ENCODE results near the gene RFTN1. TPM values are rescaled to one million over a fixed set of nuclear protein-coding genes. Genes with fewer than 3 reads are reported as not detected.

Gene RFTN1
- total and polyA plus RNA-seq, 5 experiments from 2014 or later = 35.3 to 61.8 (median 44.2) TPM

DNA sequence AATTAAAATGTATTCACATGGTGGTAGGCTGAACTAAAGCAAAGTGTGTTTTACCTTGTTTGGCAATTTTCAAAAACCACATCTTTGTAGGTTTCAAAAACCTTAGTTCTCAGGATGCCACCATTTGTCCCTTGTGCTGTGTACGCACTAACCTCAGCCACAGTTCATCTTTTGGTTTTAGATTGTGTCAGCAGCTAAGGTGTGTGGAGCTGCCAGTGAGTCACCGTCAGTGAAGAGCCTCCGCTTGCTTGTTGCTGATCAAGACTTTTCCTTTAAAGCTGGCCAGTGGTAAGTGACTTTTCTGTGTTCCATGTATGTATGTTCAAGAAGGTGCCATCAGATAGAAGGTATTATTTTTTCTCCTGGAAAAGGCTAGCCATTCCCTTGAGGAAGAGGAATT is 227.3 kb downstream of the RFTN1 start:
- POLR2A ChIA-PET = interaction anchor here (0.7 to 5.0 kb wide), 13 partner anchors 9 to 241 kb away, joined by 3 to 64 read pairs (median 12); partner anchors contain the start of genes DPH3, OXNAD1 and RFTN1
- peak overlapping the region; percentile 95 to 100 (median 97) for H3K4me3 Mint-ChIP-seq
- H3K36me3 Mint-ChIP-seq = peaks cover 32 to 43% (median 33%) of the 10 kb centered on the region in 3 donors

DNA sequence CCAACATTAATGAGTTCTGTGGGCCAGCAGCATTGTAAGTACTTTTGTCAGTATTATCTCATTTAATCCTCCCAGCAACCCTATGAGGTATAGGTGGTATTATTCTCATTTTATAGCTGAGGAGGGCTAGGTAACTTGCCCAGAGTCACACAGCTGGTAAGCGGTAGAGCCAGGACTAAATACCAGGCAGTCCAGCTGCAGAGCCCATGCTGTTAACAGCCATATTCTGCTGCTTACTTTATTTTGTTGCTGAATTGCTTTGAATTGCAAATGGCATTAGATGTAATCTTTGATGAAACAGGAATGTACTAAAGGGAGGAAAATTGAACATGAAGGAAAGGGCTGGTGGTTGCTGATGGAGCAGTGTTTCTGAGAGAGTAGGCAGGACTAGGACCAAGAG is 228.9 kb downstream of the RFTN1 start:
- ATAC-seq = no peak
- H3K9me3 Mint-ChIP-seq = no peaks in the 10 kb centered on the region
- H3K27ac Mint-ChIP-seq = peak overlapping the region; percentile 91 to 99 (median 96)
- H3K27me3 Mint-ChIP-seq = no peaks in the 10 kb centered on the region
- POLR2A ChIA-PET = interaction anchor here (3.4 to 5.0 kb wide), 2 partner anchors 18 to 31 kb away, joined by 33 to 64 read pairs; no protein-coding TSS in a partner anchor
- H3K4me3 Mint-ChIP-seq = peak overlapping the region; percentile 95 to 100 (median 97)
- peaks cover 28 to 55% (median 48%) of the 10 kb centered on the region in 4 donors for H3K4me1 Mint-ChIP-seq
- peaks cover 31 to 36% (median 32%) of the 10 kb centered on the region in 3 donors for H3K36me3 Mint-ChIP-seq
- no peak for DNase-seq

More for the DNA sequence above, 227.3 kb downstream of the RFTN1 start:
- DNase-seq (peak; percentile 41 to 91 (median 82)), ATAC-seq (peak; percentile 90)
- H3K9me3 Mint-ChIP-seq = no peaks in the 10 kb centered on the region
- peaks cover 37 to 70% (median 59%) of the 10 kb centered on the region in 4 donors for H3K4me1 Mint-ChIP-seq
- H3K27me3 Mint-ChIP-seq = no peaks in the 10 kb centered on the region
- H3K27ac Mint-ChIP-seq = peak overlapping the region; percentile 91 to 99 (median 96)

DNA sequence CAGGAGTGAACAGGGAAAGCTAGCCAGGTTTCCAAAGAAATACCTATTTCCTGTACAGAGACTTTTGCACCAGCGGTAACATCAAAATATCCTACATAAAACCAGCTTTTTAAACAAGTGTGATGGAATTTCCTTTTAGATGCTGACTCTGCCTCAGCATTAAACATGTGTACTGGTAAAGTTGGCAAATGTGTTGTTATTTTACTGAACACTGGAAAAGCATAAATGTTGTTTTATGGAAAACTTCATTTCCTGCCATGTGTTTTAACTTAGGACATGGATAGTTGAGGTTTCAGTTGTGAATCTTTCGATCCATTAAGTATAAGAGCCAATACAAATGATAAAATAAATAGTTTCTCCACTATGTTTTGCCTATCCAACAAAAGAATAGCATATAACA is 232.8 kb downstream of the RFTN1 start:
- POLR2A ChIA-PET = interaction anchor here (0.7 to 1.5 kb wide), 3 partner anchors 9 to 39 kb away, joined by 3 to 5 read pairs (median 4); no protein-coding TSS in a partner anchor
- DNase-seq = no peak
- no peak for ATAC-seq
- Mint-ChIP-seq H3K36me3 (peaks cover 0 to 23% (median 15%) of the 10 kb centered on the region in 3 donors), H3K4me3 (no peak overlapping the region), H3K4me1 (peaks cover 16 to 39% (median 26%) of the 10 kb centered on the region in 4 donors), H3K27me3 (no peaks in the 10 kb centered on the region), H3K9me3 (no peaks in the 10 kb centered on the region), H3K27ac (no peak overlapping the region)

DNA sequence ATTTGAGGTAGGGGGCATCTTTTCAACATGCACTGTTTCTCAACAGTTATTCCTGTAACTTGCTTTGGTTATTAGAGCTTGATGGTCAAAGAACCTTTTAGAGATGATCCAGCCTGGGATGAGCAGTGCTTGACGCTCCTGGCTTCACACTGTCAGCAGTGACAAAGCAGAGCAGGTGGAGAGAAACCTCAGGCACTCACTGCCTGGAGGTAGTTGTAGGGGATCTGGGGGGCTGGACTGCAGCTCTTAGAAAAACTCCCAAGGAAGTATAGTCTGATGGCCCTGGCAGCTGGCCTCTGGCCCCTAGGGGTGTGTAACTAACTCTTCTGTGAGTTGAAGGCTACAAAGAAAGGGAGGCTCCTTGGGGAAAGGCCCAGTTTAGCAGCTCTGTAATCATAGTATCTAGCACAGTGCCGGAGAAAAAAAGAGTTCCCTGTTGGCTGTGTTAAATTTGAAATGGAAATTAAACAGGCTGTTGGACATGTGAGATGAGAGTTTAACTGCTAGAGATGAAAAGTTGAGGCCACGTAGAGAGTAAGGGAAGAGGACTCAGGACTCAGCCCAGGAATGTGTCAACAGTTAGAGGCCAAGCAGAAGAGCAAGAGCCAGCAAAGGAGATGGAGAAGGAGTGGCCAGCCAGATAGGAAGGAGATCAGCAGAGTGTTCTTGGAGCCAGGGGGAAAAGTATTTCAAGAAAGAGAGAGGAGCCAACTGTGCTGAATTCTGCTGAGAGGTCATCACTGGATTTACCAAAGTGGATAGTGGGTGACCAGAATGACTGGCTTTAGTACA is 234.3 kb downstream of the RFTN1 start:
- Mint-ChIP-seq H3K9me3 (no peaks in the 10 kb centered on the region), H3K27me3 (no peaks in the 10 kb centered on the region), H3K27ac (no peak overlapping the region), H3K4me3 (no peak overlapping the region), H3K4me1 (peaks cover 5 to 26% (median 13%) of the 10 kb centered on the region in 4 donors), H3K36me3 (peaks cover 0 to 32% (median 19%) of the 10 kb centered on the region in 3 donors)
- no peak for ATAC-seq
- no peak for DNase-seq
- POLR2A ChIA-PET = interaction anchor here (0.5 to 0.7 kb wide), 4 partner anchors 10 to 1323 kb away, joined by 3 to 5 read pairs (median 4); no protein-coding TSS in a partner anchor

DNA sequence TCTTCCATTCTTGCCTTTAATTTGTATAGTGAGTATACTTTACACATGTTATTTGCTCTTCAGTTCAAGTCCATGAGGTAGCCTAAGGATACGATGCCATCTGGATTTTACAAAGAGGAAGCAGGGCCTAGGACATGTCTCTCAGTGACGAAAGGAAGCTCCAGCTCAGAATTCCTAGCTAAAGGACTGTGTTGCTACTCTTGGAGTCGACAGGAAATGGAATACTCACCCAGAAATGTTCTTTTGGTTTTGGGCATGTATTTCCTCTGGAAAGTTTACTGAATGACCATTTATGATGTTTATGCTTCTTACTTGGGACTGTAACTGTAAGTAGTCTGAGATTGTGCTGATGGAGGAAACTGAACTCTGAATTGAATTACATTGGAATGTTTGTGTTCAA is 236.0 kb downstream of the RFTN1 start:
- H3K4me1 Mint-ChIP-seq = peaks cover 0 to 11% (median 4%) of the 10 kb centered on the region in 4 donors
- ATAC-seq (no peak), DNase-seq (no peak)
- no peaks in the 10 kb centered on the region for H3K27me3 Mint-ChIP-seq
- H3K36me3 Mint-ChIP-seq = peaks cover 0 to 32% (median 19%) of the 10 kb centered on the region in 3 donors
- H3K4me3 Mint-ChIP-seq = no peak overlapping the region
- no peak overlapping the region for H3K27ac Mint-ChIP-seq
- no peaks in the 10 kb centered on the region for H3K9me3 Mint-ChIP-seq
- POLR2A ChIA-PET = interaction anchor here (0.7 kb wide), 1 partner anchor 236 kb away, joined by 4 read pairs; no protein-coding TSS in a partner anchor

DNA sequence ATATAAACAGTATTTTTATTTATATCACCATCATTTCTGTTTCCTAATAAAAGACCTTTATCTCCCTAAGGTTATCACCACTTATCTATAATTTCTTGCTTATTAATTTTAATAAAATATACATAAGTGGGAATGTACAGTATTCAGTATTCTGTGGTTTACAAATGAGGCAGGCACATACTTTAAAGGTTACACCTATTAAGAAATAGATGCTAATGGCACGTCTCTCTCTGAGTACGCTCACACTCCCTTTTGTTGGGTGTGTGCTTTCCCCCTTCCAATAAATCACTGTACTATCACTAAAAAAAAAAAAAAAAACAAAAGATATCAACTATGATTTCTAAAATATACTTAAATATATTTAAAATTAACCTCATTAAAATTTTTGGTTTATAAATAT is 239.6 kb downstream of the RFTN1 start:
- POLR2A ChIA-PET = interaction anchor here (0.6 to 0.9 kb wide), 5 partner anchors 12 to 1294 kb away, joined by 3 to 5 read pairs (median 4); no protein-coding TSS in a partner anchor
- H3K36me3 Mint-ChIP-seq = peaks cover 3 to 51% (median 33%) of the 10 kb centered on the region in 3 donors
- no peak overlapping the region for H3K27ac Mint-ChIP-seq
- H3K4me1 Mint-ChIP-seq = peaks cover 0 to 7% (median 0%) of the 10 kb centered on the region in 4 donors
- H3K9me3 Mint-ChIP-seq = no peaks in the 10 kb centered on the region
- no peak overlapping the region for H3K4me3 Mint-ChIP-seq
- H3K27me3 Mint-ChIP-seq = no peaks in the 10 kb centered on the region
- no peak for ATAC-seq
- no peak for DNase-seq

DNA sequence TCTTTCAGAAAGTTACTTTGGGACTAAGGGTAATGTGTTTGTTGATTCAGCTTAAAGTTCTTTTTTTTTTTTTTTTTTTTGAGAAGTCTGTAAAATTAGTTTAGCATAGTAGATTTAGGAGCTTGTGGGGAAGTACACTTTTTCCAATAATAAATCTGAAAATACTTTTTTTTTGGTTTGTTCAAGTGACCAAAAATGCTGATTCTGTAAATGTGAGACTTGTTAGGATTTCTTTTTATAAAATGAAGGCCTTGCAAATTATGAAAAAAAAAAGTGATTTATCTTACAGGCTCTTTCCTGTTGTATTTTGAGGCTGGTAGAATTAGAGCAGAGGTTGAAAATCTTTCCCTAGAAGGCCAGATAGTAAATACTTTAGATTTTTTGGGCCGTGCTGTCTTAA is 240.9 kb downstream of the RFTN1 start:
- DNase-seq (no peak), ATAC-seq (no peak)
- Mint-ChIP-seq H3K36me3 (peaks cover 3 to 50% (median 29%) of the 10 kb centered on the region in 3 donors), H3K9me3 (no peaks in the 10 kb centered on the region), H3K4me3 (no peak overlapping the region), H3K27ac (no peak overlapping the region), H3K27me3 (no peaks in the 10 kb centered on the region), H3K4me1 (peaks cover under 1 to 14% (median 4%) of the 10 kb centered on the region in 4 donors)
- POLR2A ChIA-PET = interaction anchor here (0.6 to 1.0 kb wide), 4 partner anchors 277 to 304 kb away, joined by 3 to 6 read pairs (median 4); no protein-coding TSS in a partner anchor

DNA sequence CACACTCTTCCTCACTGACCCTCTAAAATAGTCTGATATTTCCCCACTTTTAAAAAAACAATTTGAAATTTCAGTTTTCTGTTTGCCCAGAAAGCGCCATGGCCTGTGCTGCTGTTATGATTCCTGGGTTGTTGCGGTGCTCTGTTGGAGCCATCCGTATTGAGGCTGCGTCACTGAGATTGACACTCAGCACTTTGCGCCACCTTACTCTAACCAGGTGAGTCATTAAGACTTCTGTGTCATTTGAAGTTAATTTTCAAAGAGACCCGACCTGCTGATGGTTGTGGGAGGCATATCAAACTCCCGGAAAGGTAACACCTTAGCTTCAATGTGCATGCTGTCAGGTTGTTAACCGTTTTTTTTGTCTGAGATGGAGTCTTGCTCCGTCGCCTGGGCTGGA is 242.6 kb downstream of the RFTN1 start:
- peak; percentile 44 for ATAC-seq
- Mint-ChIP-seq H3K36me3 (peaks cover 3 to 42% (median 25%) of the 10 kb centered on the region in 3 donors), H3K27me3 (no peaks in the 10 kb centered on the region), H3K27ac (peak overlapping the region in 4 of 10 donors; percentile 6 to 48 (median 38)), H3K4me3 (no peak overlapping the region), H3K4me1 (peaks cover 9 to 22% (median 18%) of the 10 kb centered on the region in 4 donors), H3K9me3 (no peaks in the 10 kb centered on the region)
- DNase-seq = no peak
- POLR2A ChIA-PET = interaction anchor here (0.6 to 1.3 kb wide), 3 partner anchors 18 to 245 kb away, joined by 3 read pairs; no protein-coding TSS in a partner anchor

DNA sequence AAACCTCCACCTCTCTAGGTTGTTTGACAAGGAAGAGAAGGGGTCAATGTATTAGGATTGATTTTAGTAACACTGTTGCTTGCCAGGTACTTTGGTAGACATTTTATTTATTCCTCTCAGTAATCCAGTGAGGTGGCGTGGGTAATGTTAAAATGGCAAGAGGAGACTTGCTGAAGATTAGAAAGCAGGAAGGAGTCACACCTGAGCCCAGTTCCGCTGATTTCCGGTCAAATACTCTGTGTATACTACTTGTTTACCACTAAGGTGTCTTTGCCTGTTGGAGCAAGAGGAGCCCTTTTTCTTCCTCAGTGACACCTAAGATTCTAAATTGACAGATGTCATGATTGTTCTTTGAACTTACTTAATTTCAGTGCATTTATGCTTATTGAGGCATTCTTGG is 246.8 kb downstream of the RFTN1 start:
- no peak for ATAC-seq
- Mint-ChIP-seq H3K27ac (peak overlapping the region; percentile 31 to 100 (median 95)), H3K9me3 (no peaks in the 10 kb centered on the region), H3K4me1 (peaks cover 15 to 38% (median 30%) of the 10 kb centered on the region in 4 donors), H3K27me3 (peaks cover 0 to 3% (median 0%) of the 10 kb centered on the region in 5 donors), H3K4me3 (peak overlapping the region in 7 of 10 donors; percentile 0 to 100 (median 34)), H3K36me3 (peaks cover 3 to 22% (median 13%) of the 10 kb centered on the region in 3 donors)
- no peak for DNase-seq
- POLR2A ChIA-PET = interaction anchor here (0.6 to 3.7 kb wide), 4 partner anchors 20 to 544 kb away, joined by 3 to 20 read pairs (median 12); no protein-coding TSS in a partner anchor

Other genes with a start within 250 kb of the RFTN1 start
- gene DPH3, start 248.8 kb downstream of the RFTN1 start, total RNA-seq = 10 to 100 TPM; 16.6 to 17.2 TPM
- 10 to 100 TPM; 16.7 to 20.9 (median 18.6) TPM for gene DPH3, start 248.8 kb downstream of the RFTN1 start, polyA plus RNA-seq
- gene OXNAD1, start 248.5 kb downstream of the RFTN1 start, total RNA-seq = 100 to 1,000 TPM; 128 to 132 TPM
- gene OXNAD1, start 248.5 kb downstream of the RFTN1 start, polyA plus RNA-seq = 100 to 1,000 TPM; 106 to 190 (median 168) TPM
- not detected for gene DAZL, start 91.7 kb upstream of the RFTN1 start, total RNA-seq
- gene DAZL, start 91.7 kb upstream of the RFTN1 start, polyA plus RNA-seq = not detected

Data from naive thymus-derived CD8-positive, alpha-beta T cell (primary cell).